HepG2 (cell line): ENCODE results near the gene SLC13A2. TPM values are rescaled to one million over a fixed set of nuclear protein-coding genes. Genes with fewer than 3 reads are reported as not detected.

ENCODE experiments used
- ATAC-seq: fragments of 200-7000 bp; cut with Tn5 transposase; 3 replicates; pipeline ENCODE4 v1.9.1; 2020; ENCODE audit warnings: mild to moderate bottlenecking, moderate library complexity
- BruUV-seq: library from RNA; stranded (reverse); fragments of 400-500 nt; replicated peaks from 2 replicates; lab custom pipeline; 2021; lab: Mats Ljungman, UMichigan
- CTCF ChIA-PET: fragments of 300-600 bp; formaldehyde crosslinking; extraction: SDS; loops from one replicate; lab custom pipeline; 2021; ENCODE audit warnings: low total read pairs, inconsistent platforms, low intra/inter-chr PET ratio; lab: Yijun Ruan, JAX
- POLR2A ChIA-PET: fragments of 350-600 bp; sonication (Branson Sonifier 250); formaldehyde crosslinking; loops from one replicate; lab custom pipeline; 2020; ENCODE audit warnings: antibody characterized with exemption, inconsistent platforms; lab: Yijun Ruan, JAX
- DNase-seq: peaks from one replicate; pipeline ENCODE4 v3.0.0-alpha.2; 2015; ENCODE audit warnings: low spot score
- FAIRE-seq: peaks from 3 replicates; lab custom pipeline; 2011; peaks lifted over from hg19 to GRCh38; lab: Jason Lieb, UNC
- H2AFZ ChIP-seq: one replicate; pipeline ENCODE4 v1.6.1; 2011; ENCODE audit warnings: low read length, inconsistent platforms
- H3K27ac ChIP-seq: fragments of 300-600 bp; 3 replicates; pipeline ENCODE4 v1.8.0; 2011; ENCODE audit warnings: mixed run types, mild to moderate bottlenecking, mixed read lengths, low read length, inconsistent platforms; ENCODE audit not compliant: insufficient read depth; ENCODE audit errors: extremely low read length
- H3K27me3 ChIP-seq, 2 experiments: fragments of 200-600 bp in 1 of 2; 2 replicates in 1 of 2; 3 replicates in 1 of 2; pipeline versions ENCODE4 v1.6.0 to v1.8.0; 2011; ENCODE audit warnings: low read length in 2 of 2, mild to moderate bottlenecking in 2 of 2, moderate library complexity in 2 of 2, inconsistent platforms in 1 of 2; ENCODE audit not compliant: insufficient read depth in 2 of 2, control insufficient read depth in 1 of 2
- H3K36me3 ChIP-seq, 2 experiments: fragments of 200-600 bp in 1 of 2; replicated peaks in 1 of 2; 2 replicates in 1 of 2; 3 replicates in 1 of 2; pipeline versions ENCODE4 v1.5.1 to v1.8.0; 2011; ENCODE audit warnings: low read length in 2 of 2, inconsistent platforms in 1 of 2; ENCODE audit not compliant: insufficient read depth in 2 of 2, control insufficient read depth in 1 of 2
- H3K4me1 ChIP-seq: 2 replicates; pipeline ENCODE4 v1.5.1; 2012; ENCODE audit warnings: low read length, inconsistent platforms; ENCODE audit not compliant: insufficient read depth
- H3K4me2 ChIP-seq: 2 replicates; pipeline ENCODE4 v1.6.0; 2011; ENCODE audit warnings: low read depth, low read length, inconsistent platforms
- H3K4me3 ChIP-seq, 3 experiments: fragments of 200-600 bp in 1 of 3; sonication (generic), shearing (Covaris generic) in 1 of 3; replicated peaks in 1 of 3; 2 replicates each; pipeline ENCODE4 v1.5.1; 2011 to 2016; ENCODE audit warnings: low read length in 3 of 3, inconsistent platforms in 2 of 3, low read depth in 2 of 3, mild to moderate bottlenecking in 2 of 3, control low read depth in 1 of 3, mixed read lengths in 1 of 3; ENCODE audit not compliant: insufficient read depth in 1 of 3
- H3K79me2 ChIP-seq: one replicate; pipeline ENCODE4 v1.6.1; 2011; ENCODE audit warnings: low read length, inconsistent platforms; ENCODE audit not compliant: insufficient read depth
- H3K9ac ChIP-seq: 2 replicates; pipeline ENCODE4 v1.6.0; 2011; ENCODE audit warnings: mild to moderate bottlenecking, low read depth, low read length, inconsistent platforms; ENCODE audit not compliant: insufficient read depth
- H3K9me3 ChIP-seq: 2 replicates; pipeline ENCODE4 v1.5.1; 2012; ENCODE audit warnings: mild to moderate bottlenecking, low read length
- H4K20me1 ChIP-seq: 2 replicates; pipeline ENCODE4 v1.6.0; 2011; ENCODE audit warnings: inconsistent platforms, mild to moderate bottlenecking, low read length, moderate library complexity; ENCODE audit not compliant: insufficient read depth
- AHR ChIP-seq: IDR thresholded peaks from 2 replicates; pipeline ENCODE4 v1.6.1; 2018; ENCODE audit warnings: missing genetic modification reagents, missing compliant biosample characterization
- BORCS8-MEF2B ChIP-seq: sonication (generic); formaldehyde crosslinking; IDR thresholded peaks from 2 replicates; pipeline ENCODE4 v1.8.0; 2022; ENCODE audit warnings: mild to moderate bottlenecking, missing genetic modification reagents
- CENPBD1 ChIP-seq: sonication (generic); formaldehyde crosslinking; IDR thresholded peaks from 2 replicates; pipeline ENCODE4 v1.8.0; 2022; ENCODE audit warnings: missing genetic modification reagents, low read depth, mild to moderate bottlenecking, borderline replicate concordance
- JARID2 ChIP-seq: sonication (generic); formaldehyde crosslinking; IDR thresholded peaks from 2 replicates; pipeline ENCODE4 v1.8.1; 2023; ENCODE audit warnings: missing genetic modification reagents, inconsistent platforms; ENCODE audit not compliant: insufficient replicate concordance
- PRDM15 ChIP-seq: sonication (generic); formaldehyde crosslinking; IDR thresholded peaks from 2 replicates; pipeline ENCODE4 v1.4.0; 2020; ENCODE audit warnings: missing genetic modification reagents
- SP4 ChIP-seq: sonication (generic); formaldehyde crosslinking; IDR thresholded peaks from 2 replicates; pipeline ENCODE4 v1.8.1; 2023; ENCODE audit warnings: mild to moderate bottlenecking, missing genetic modification reagents
- YY1 ChIP-seq: IDR thresholded peaks from 2 replicates; pipeline ENCODE4 v1.6.1; 2011; ENCODE audit warnings: low read length, low read depth, moderate library complexity, mild to moderate bottlenecking; ENCODE audit not compliant: insufficient read depth, insufficient replicate concordance
- WGBS: methylation state at CpG from one replicate; pipeline ENCODE4 v1.1.6; 2017; ENCODE audit warnings: low lambda C conversion rate; 5-methylcytosine and 5-hydroxymethylcytosine counted together
- in situ Hi-C: cut with HindIII; loops from 2 replicates; pipeline ENCODE4 v1.10.0; 2017; ENCODE audit warnings: low pct_unique_long_range_greater_than_20kb; ENCODE audit not compliant: extremely low pct_ligation_motif_present
- intact Hi-C: fragments of 100-400 bp; cut with micrococcal nuclease; formaldehyde crosslinking; loops from one replicate; pipeline ENCODE4 v1.10.0; 2022; ENCODE audit not compliant: unreplicated experiment
- polyA plus RNA-seq, 8 experiments: library from polyadenylated mRNA; depleted of rRNA in 3 of 8; stranded (reverse) in 7 of 8; unstranded in 1 of 8; fragments of >200 nt; fragmentation: Illumina TruSeq in 4 of 8; extraction: Trizol in 4 of 8; gene quantifications; 2 replicates each; pipeline versions ENCODE4 v1.2.1 to v1.2.3, GENCODE V29; 2011 to 2016; ENCODE audit warnings: low read depth in 4 of 8, missing spikeins in 1 of 8, mixed read lengths in 1 of 8; ENCODE audit not compliant: insufficient read depth in 1 of 8
- total RNA-seq, 5 experiments: library from RNA; depleted of rRNA; stranded (reverse); fragments of >200 nt; fragmentation: Illumina TruSeq; extraction: Trizol; gene quantifications; 2 replicates each; pipeline ENCODE4 v1.2.3, GENCODE V29; 2016; ENCODE audit warnings: low read depth in 1 of 5
- TF ChIP-seq, protein P1 (sequence below): sonication (generic); formaldehyde crosslinking; conservative IDR thresholded peaks from 2 replicates; pipeline ENCODE4 v1.4.0; 2020; ENCODE audit warnings: mild to moderate bottlenecking, missing genetic modification reagents, moderate library complexity

SLC13A2 gene
- total and polyA plus RNA-seq, 2 of the 13 experiments (the other 11 are each of a cell fraction or from before 2014, with no cell fraction given) = 0.07 TPM; not detected in 1

DNA sequence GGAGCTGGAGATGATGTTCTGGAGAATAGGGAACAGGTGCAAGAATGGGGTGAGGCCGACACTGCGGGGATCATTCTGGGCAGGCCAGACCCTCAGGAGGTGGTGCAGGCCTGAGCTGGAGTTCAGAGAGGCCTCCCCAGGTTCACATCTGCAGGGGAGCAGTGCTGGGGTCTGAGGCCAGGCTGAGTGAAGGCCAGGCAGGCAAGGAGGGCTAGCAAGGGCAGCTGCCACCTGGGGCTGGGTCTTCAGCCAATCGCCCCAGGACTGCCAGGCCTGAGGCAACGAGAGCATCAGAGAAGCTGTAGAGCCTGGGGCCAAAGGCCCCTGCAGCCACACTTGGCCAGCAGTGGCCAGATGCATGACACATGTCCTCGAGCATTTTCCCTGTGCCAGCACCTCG is 47.2 kb downstream of the SLC13A2 start:
- Histone ChIP-seq H3K4me1 (peaks cover 19% of the 10 kb centered on the region), H3K9me3 (no peaks in the 10 kb centered on the region), H3K79me2 (no peaks in the 10 kb centered on the region), H3K9ac (no peak overlapping the region), H3K4me3 (no peak overlapping the region), H3K27ac (no peak overlapping the region), H4K20me1 (no peaks in the 10 kb centered on the region), H3K4me2 (no peak overlapping the region), H3K36me3 (no peaks in the 10 kb centered on the region), H2AFZ (no peak overlapping the region), H3K27me3 (peaks cover 2 to 34% of the 10 kb centered on the region in 2 experiments; a peak in 4 of 5 replicates)
- DNase-seq = no peak
- FAIRE-seq = no peak
- CTCF ChIA-PET = no interaction called here
- BruUV-seq = no TSS peak
- in situ Hi-C loops = no loop called here
- ATAC-seq = no peak
- intact Hi-C loops = no loop called here
- WGBS = 48% methylated on average over 3 of the region's 6 CpGs
- POLR2A ChIA-PET = no interaction called here
- TF ChIP-seq AHR (no peak), CENPBD1 (CRISPR knock-in tag) (no peak)

DNA sequence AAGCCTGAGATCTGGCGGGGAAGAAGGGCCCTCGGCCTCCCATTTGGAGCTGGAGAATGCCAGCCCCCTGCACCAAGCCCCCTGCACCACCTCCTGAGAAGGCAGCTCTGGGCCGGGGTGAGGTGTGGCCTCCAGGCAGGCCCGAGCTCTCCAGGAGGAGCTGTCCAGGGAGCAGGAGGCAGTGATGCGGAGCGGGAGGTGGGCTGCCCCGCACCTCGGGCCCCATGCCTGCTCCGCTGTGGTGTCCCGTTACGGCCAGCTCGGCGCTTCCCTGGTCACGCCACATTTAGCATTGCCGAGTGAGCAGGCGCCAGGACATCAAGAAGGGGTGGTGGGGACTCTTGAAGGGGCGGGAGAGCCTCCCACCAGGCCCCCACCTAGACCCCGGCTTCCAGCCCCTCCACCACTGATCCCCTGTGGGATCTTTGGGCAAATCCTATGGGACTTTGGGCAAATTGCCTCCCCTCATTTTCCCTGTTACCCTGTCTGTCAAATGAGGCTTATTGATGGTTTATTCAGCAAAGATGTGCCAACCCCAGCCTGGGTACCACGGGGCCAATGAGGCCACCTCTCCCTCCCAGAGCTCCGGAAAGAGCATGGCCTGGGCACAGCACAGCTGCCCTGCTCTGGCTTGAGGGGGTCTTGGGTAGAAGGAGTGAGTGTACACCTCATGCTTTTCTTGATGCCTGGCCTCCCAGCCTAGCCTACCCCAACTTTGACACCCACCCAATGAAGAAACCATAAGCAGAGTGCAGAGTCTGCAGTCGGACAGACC is 48.1 kb downstream of the SLC13A2 start:
- H3K79me2 ChIP-seq = no peaks in the 10 kb centered on the region
- ATAC-seq (no peak), DNase-seq (no peak), FAIRE-seq (no peak)
- no peaks in the 10 kb centered on the region for H4K20me1 ChIP-seq
- H3K27ac ChIP-seq = no peak overlapping the region
- CTCF ChIA-PET = no interaction called here
- no peak overlapping the region for H3K9ac ChIP-seq
- H3K4me2 ChIP-seq = no peak overlapping the region
- POLR2A ChIA-PET = no interaction called here
- 21% methylated on average over 5 of the region's 21 CpGs for whole genome bisulfite sequencing
- H3K36me3 ChIP-seq = no peaks in the 10 kb centered on the region
- H3K4me1 ChIP-seq = peaks cover 27% of the 10 kb centered on the region
- in situ Hi-C loops (no loop called here), intact Hi-C loops (no loop called here)
- H3K4me3 ChIP-seq = no peak overlapping the region
- no peak overlapping the region for H2AFZ ChIP-seq
- no peaks in the 10 kb centered on the region for H3K9me3 ChIP-seq
- BruUV-seq = no TSS peak
- peaks cover 2 to 39% of the 10 kb centered on the region in 2 experiments; a peak in 4 of 5 replicates for H3K27me3 ChIP-seq
- no peak for TF ChIP-seq JARID2 (CRISPR knock-in tag)
- TF ChIP-seq YY1 = no peak
- no peak for TF ChIP-seq BORCS8-MEF2B (CRISPR knock-in tag)
- TF ChIP-seq, protein P1, sequence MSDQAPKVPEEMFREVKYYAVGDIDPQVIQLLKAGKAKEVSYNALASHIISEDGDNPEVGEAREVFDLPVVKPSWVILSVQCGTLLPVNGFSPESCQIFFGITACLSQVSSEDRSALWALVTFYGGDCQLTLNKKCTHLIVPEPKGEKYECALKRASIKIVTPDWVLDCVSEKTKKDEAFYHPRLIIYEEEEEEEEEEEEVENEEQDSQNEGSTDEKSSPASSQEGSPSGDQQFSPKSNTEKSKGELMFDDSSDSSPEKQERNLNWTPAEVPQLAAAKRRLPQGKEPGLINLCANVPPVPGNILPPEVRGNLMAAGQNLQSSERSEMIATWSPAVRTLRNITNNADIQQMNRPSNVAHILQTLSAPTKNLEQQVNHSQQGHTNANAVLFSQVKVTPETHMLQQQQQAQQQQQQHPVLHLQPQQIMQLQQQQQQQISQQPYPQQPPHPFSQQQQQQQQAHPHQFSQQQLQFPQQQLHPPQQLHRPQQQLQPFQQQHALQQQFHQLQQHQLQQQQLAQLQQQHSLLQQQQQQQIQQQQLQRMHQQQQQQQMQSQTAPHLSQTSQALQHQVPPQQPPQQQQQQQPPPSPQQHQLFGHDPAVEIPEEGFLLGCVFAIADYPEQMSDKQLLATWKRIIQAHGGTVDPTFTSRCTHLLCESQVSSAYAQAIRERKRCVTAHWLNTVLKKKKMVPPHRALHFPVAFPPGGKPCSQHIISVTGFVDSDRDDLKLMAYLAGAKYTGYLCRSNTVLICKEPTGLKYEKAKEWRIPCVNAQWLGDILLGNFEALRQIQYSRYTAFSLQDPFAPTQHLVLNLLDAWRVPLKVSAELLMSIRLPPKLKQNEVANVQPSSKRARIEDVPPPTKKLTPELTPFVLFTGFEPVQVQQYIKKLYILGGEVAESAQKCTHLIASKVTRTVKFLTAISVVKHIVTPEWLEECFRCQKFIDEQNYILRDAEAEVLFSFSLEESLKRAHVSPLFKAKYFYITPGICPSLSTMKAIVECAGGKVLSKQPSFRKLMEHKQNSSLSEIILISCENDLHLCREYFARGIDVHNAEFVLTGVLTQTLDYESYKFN (CRISPR knock-in tag) = no peak
- no peak for TF ChIP-seq SP4
- TF ChIP-seq PRDM15 (CRISPR knock-in tag) = no peak
